Esophagus (tissue), 2 donors: ENCODE measurements around the gene SLC25A33. TPM values are rescaled to one million over a fixed set of nuclear protein-coding genes. Genes with fewer than 3 reads are reported as not detected.
"Not testable (repeated sequence)": the region's sequence is repeated elsewhere in the genome, so short reads cannot be mapped to it uniquely, and the experiment has no call there.

Experiments used
- H3K27ac ChIP-seq, 2 donors: one replicate each; pipeline ENCODE4 v1.5.1; 2013; ENCODE audit warnings: low read depth in 2 of 2, mild to moderate bottlenecking in 2 of 2, inconsistent platforms in 1 of 2, low read length in 1 of 2, moderate library complexity in 1 of 2
- H3K27me3 ChIP-seq, 2 donors: one replicate each; pipeline ENCODE4 v1.6.1; 2013; ENCODE audit warnings: low read length in 2 of 2, control low read depth in 1 of 2, mild to moderate bottlenecking in 1 of 2; ENCODE audit not compliant: insufficient read depth in 2 of 2, control insufficient read depth in 1 of 2
- H3K36me3 ChIP-seq, 2 donors: one replicate each; pipeline ENCODE4 v1.6.1; 2013; ENCODE audit warnings: low read length in 1 of 2; ENCODE audit not compliant: control insufficient read depth in 2 of 2, insufficient read depth in 2 of 2
- H3K4me1 ChIP-seq, 2 donors: one replicate each; pipeline ENCODE4 v1.6.1; 2013; ENCODE audit warnings: low read length in 1 of 2; ENCODE audit not compliant: control insufficient read depth in 2 of 2, insufficient read depth in 2 of 2
- H3K4me3 ChIP-seq, 2 donors: one replicate each; pipeline ENCODE4 v1.5.1; 2013; ENCODE audit warnings: low read length in 2 of 2, mild to moderate bottlenecking in 2 of 2, low read depth in 1 of 2, moderate library complexity in 1 of 2
- H3K9me3 ChIP-seq, 2 donors: one replicate each; pipeline ENCODE4 v1.6.1; 2013; ENCODE audit warnings: mild to moderate bottlenecking in 2 of 2, low read depth in 1 of 2, low read length in 1 of 2, moderate library complexity in 1 of 2; ENCODE audit not compliant: control insufficient read depth in 2 of 2, insufficient read depth in 1 of 2
- WGBS, 2 donors: extraction: QIAGEN DNeasy Blood & Tissue Kit; methylation state at CpG; one replicate each; pipeline ENCODE4 v1.1.7; 2013; 5-methylcytosine and 5-hydroxymethylcytosine counted together
- polyA plus RNA-seq, 2 donors: library from polyadenylated mRNA; stranded (reverse); fragments of 200-250 nt; gene quantifications; one replicate each; pipeline ENCODE4 v1.2.3, GENCODE V29; 2013
- donor health status: healthy with polysubstance abuse.
- donor health status: Bipolar disorder and iron deficiency.

Gene SLC25A33
- polyA plus RNA-seq, 2 donors = 1.9 to 2.6 TPM

GRCh38 chr1:9558271-9558945, 19.1 kb downstream of the SLC25A33 start:
- 78 to 80% methylated on average over 6 of the region's 6 CpGs for WGBS, 2 donors
- Histone ChIP-seq H3K27me3 (no peaks in the 10 kb centered on the region), H3K4me3 (no peak overlapping the region), H3K9me3 (no peaks in the 10 kb centered on the region), H3K4me1 (peaks cover 0 to 6% of the 10 kb centered on the region in 2 donors), H3K27ac (no peak overlapping the region), H3K36me3 (peaks cover 0 to 2% of the 10 kb centered on the region in 2 donors)

- H3K27ac ChIP-seq = no peak overlapping the region
- 73% methylated on average over 11 of the region's 11 CpGs for WGBS, 2 donors
- H3K36me3 ChIP-seq = no peaks in the 10 kb centered on the region
- peaks cover 0 to 6% of the 10 kb centered on the region in 2 donors for H3K4me1 ChIP-seq
- H3K4me3 ChIP-seq = no peak overlapping the region
- H3K27me3 ChIP-seq = no peaks in the 10 kb centered on the region
- no peaks in the 10 kb centered on the region for H3K9me3 ChIP-seq
Observed at GRCh38 chr1:9558946-9559545, 19.8 kb downstream of the SLC25A33 start.

- Histone ChIP-seq H3K4me3 (no peak overlapping the region), H3K4me1 (peaks cover 0 to 6% of the 10 kb centered on the region in 2 donors), H3K36me3 (no peaks in the 10 kb centered on the region), H3K27ac (no peak overlapping the region), H3K9me3 (no peaks in the 10 kb centered on the region), H3K27me3 (no peaks in the 10 kb centered on the region)
- 76 to 85% methylated on average over 5 of the region's 5 CpGs for WGBS, 2 donors
Observed at GRCh38 chr1:9559673-9560072, 20.4 kb downstream of the SLC25A33 start.

GRCh38 chr1:9560090-9560489, 20.8 kb downstream of the SLC25A33 start:
- not testable (repeated sequence) for H3K4me1 ChIP-seq, H3K4me3 ChIP-seq, H3K27ac ChIP-seq, H3K9me3 ChIP-seq, H3K36me3 ChIP-seq, H3K27me3 ChIP-seq
- WGBS, 2 donors = 84 to 90% methylated on average over 16 to 17 of the region's 17 CpGs

- Histone ChIP-seq H3K36me3 (no peaks in the 10 kb centered on the region), H3K4me1 (no peaks in the 10 kb centered on the region), H3K27me3 (no peaks in the 10 kb centered on the region), H3K27ac (no peak overlapping the region), H3K9me3 (no peaks in the 10 kb centered on the region), H3K4me3 (no peak overlapping the region)
- WGBS, 2 donors = 12 to 13% methylated on average over 3 of the region's 3 CpGs
Observed at GRCh38 chr1:9561429-9561828, 22.2 kb downstream of the SLC25A33 start.

GRCh38 chr1:9569267-9569666, 30.0 kb downstream of the SLC25A33 start:
- H3K4me3 ChIP-seq = no peak overlapping the region
- H3K4me1 ChIP-seq = no peaks in the 10 kb centered on the region
- no peaks in the 10 kb centered on the region for H3K36me3 ChIP-seq
- H3K9me3 ChIP-seq = no peaks in the 10 kb centered on the region
- 85 to 87% methylated on average over 1 of the region's 1 CpG for WGBS, 2 donors
- H3K27me3 ChIP-seq = no peaks in the 10 kb centered on the region
- no peak overlapping the region for H3K27ac ChIP-seq

GRCh38 chr1:9570886-9571529, 31.7 kb downstream of the SLC25A33 start:
- not testable (repeated sequence) for H3K9me3 ChIP-seq, H3K27me3 ChIP-seq, H3K4me3 ChIP-seq, H3K27ac ChIP-seq, H3K36me3 ChIP-seq, H3K4me1 ChIP-seq
- WGBS, 2 donors = 88 to 91% methylated on average over 16 of the region's 16 CpGs

GRCh38 chr1:9573723-9574122, 34.5 kb downstream of the SLC25A33 start:
- WGBS, 2 donors = 78 to 84% methylated on average over 2 of the region's 2 CpGs
- Histone ChIP-seq H3K27me3 (no peaks in the 10 kb centered on the region), H3K36me3 (peaks cover 0 to 3% of the 10 kb centered on the region in 2 donors), H3K4me1 (no peaks in the 10 kb centered on the region), H3K4me3 (no peak overlapping the region), H3K9me3 (no peaks in the 10 kb centered on the region), H3K27ac (no peak overlapping the region)

GRCh38 chr1:9575486-9575885, 36.2 kb downstream of the SLC25A33 start:
- H3K4me1 ChIP-seq = no peaks in the 10 kb centered on the region
- H3K9me3 ChIP-seq = no peaks in the 10 kb centered on the region
- no peak overlapping the region for H3K4me3 ChIP-seq
- no peaks in the 10 kb centered on the region for H3K27me3 ChIP-seq
- H3K27ac ChIP-seq = no peak overlapping the region
- WGBS, 2 donors = 89 to 93% methylated on average over 6 of the region's 6 CpGs
- peaks cover 0 to 6% of the 10 kb centered on the region in 2 donors for H3K36me3 ChIP-seq
